B cell (primary cell): ENCODE results near the gene KANK2. TPM values are rescaled to one million over a fixed set of nuclear protein-coding genes. Genes with fewer than 3 reads are reported as not detected.

Source experiments
- ATAC-seq: fragments of 200-7000 bp; cut with Tn5 transposase; one replicate; pipeline ENCODE4 v1.10.0; 2021; ENCODE audit warnings: low read depth, mild to moderate bottlenecking, moderate number of reproducible peaks, moderate library complexity
- CTCF ChIA-PET: fragments of 350-600 bp; sonication (Branson Sonifier 250); formaldehyde crosslinking; loops from one replicate; lab custom pipeline; 2021; ENCODE audit warnings: antibody characterized with exemption, inconsistent platforms; lab: Charles Lee
- POLR2A ChIA-PET: fragments of 350-600 bp; sonication (Branson Sonifier 250); formaldehyde crosslinking; loops from one replicate; lab custom pipeline; 2021; ENCODE audit warnings: antibody characterized with exemption; lab: Charles Lee
- DNase-seq: peaks from one replicate; pipeline ENCODE4 v3.0.0; 2013
- H2AFZ ChIP-seq: 2 replicates; pipeline ENCODE4 v1.6.1; 2012; ENCODE audit warnings: mild to moderate bottlenecking, low read depth, low read length; ENCODE audit not compliant: insufficient read depth, poor library complexity, severe bottlenecking
- H3K27ac ChIP-seq, 2 donors: 1 replicate in 1 of 2; 2 replicates in 1 of 2; pipeline ENCODE4 v1.5.1; 2012 to 2013; ENCODE audit warnings: low read length in 2 of 2, mild to moderate bottlenecking in 2 of 2, moderate library complexity in 1 of 2
- H3K27me3 ChIP-seq, 4 experiments: fragments of 200-600 bp in 1 of 4; sonication (generic) in 1 of 4; replicated peaks in 1 of 4; 1 replicate in 2 of 4; 2 replicates in 2 of 4; pipeline versions ENCODE4 v1.6.1 to v1.7.0; 2013 to 2016; ENCODE audit warnings: low read length in 3 of 4, mild to moderate bottlenecking in 2 of 4, mixed read lengths in 1 of 4, moderate library complexity in 1 of 4; ENCODE audit not compliant: insufficient read depth in 4 of 4, control insufficient read depth in 3 of 4; ENCODE audit errors: control extremely low read depth in 1 of 4
- H3K36me3 ChIP-seq, 2 experiments: replicated peaks in 1 of 2; 1 replicate in 1 of 2; 2 replicates in 1 of 2; pipeline versions ENCODE4 v1.6.1 to v1.7.1; 2013; ENCODE audit warnings: low read length in 1 of 2; ENCODE audit not compliant: insufficient read depth in 2 of 2, control insufficient read depth in 1 of 2; ENCODE audit errors: control extremely low read depth in 1 of 2, extremely low read depth in 1 of 2
- H3K4me1 ChIP-seq, 2 donors: fragments of 200-600 bp in 1 of 2; sonication (generic) in 1 of 2; 1 replicate in 1 of 2; 2 replicates in 1 of 2; pipeline versions ENCODE4 v1.5.1 to v1.6.1; 2013 to 2017; ENCODE audit warnings: low read length in 2 of 2; ENCODE audit not compliant: control insufficient read depth in 2 of 2, insufficient read depth in 2 of 2
- H3K4me2 ChIP-seq: replicated peaks from 2 replicates; pipeline ENCODE3; 2012; ENCODE audit warnings: mild to moderate bottlenecking, low read depth, low read length; ENCODE audit not compliant: poor library complexity, severe bottlenecking
- H3K4me3 ChIP-seq, 5 experiments: fragments of 200-600 bp in 1 of 5; sonication (generic) in 1 of 5; 1 replicate in 3 of 5; 2 replicates in 2 of 5; pipeline versions ENCODE4 v1.5.1 to v1.7.0; 2011 to 2016; ENCODE audit warnings: low read length in 4 of 5, mild to moderate bottlenecking in 4 of 5, low read depth in 2 of 5, control low read depth in 1 of 5, moderate library complexity in 1 of 5; ENCODE audit not compliant: insufficient read depth in 1 of 5; ENCODE audit errors: control extremely low read depth in 1 of 5, extremely low read depth in 1 of 5
- H3K79me2 ChIP-seq: fragments of 200-600 bp; sonication (generic); one replicate; pipeline ENCODE4 v1.6.0; 2016; ENCODE audit warnings: low read length; ENCODE audit not compliant: control insufficient read depth, insufficient read depth
- H3K9ac ChIP-seq: fragments of 200-600 bp; sonication (generic); 2 replicates; pipeline ENCODE4 v1.6.1; 2017; ENCODE audit warnings: mild to moderate bottlenecking, low read length, moderate library complexity
- H3K9me3 ChIP-seq, 3 donors: one replicate each; pipeline versions ENCODE4 v1.6.1 to v1.7.1; 2013; ENCODE audit warnings: low read length in 2 of 3; ENCODE audit not compliant: control insufficient read depth in 2 of 3, insufficient read depth in 1 of 3; ENCODE audit errors: control extremely low read depth in 1 of 3
- H4K20me1 ChIP-seq: 2 replicates; pipeline ENCODE4 v1.6.0; 2012; ENCODE audit warnings: mild to moderate bottlenecking, low read length; ENCODE audit not compliant: insufficient read depth, control insufficient read depth, poor library complexity, severe bottlenecking
- H3K27ac Mint-ChIP-seq: one replicate; pipeline ENCODE4 v1.8.0; 2021; ENCODE audit warnings: mixed read lengths
- H3K27me3 Mint-ChIP-seq: one replicate; pipeline ENCODE4 v1.8.0; 2021; ENCODE audit warnings: mixed read lengths
- H3K4me1 Mint-ChIP-seq: one replicate; pipeline ENCODE4 v1.8.0; 2021; ENCODE audit warnings: mixed read lengths
- H3K4me3 Mint-ChIP-seq: one replicate; pipeline ENCODE4 v1.8.0; 2021; ENCODE audit warnings: mixed read lengths
- H3K9me3 Mint-ChIP-seq: one replicate; pipeline ENCODE4 v1.8.0; 2022; ENCODE audit warnings: mixed read lengths; ENCODE audit not compliant: insufficient read depth
- CTCF ChIP-seq: fragments of 200-600 bp; IDR thresholded peaks from one replicate; pipeline ENCODE4 v1.8.0; 2022; ENCODE audit warnings: antibody characterized with exemption, mild to moderate bottlenecking
- EZH2 ChIP-seq: IDR thresholded peaks from 2 replicates; pipeline ENCODE4 v1.6.1; 2012; ENCODE audit warnings: borderline replicate concordance, low read depth, mild to moderate bottlenecking, moderate library complexity, low read length; ENCODE audit not compliant: insufficient read depth, poor library complexity, severe bottlenecking
- WGBS: methylation state at CpG from one replicate; pipeline ENCODE4 v1.1.5; 2013; ENCODE audit warnings: missing lambda C conversion rate; ENCODE audit not compliant: insufficient coverage; 5-methylcytosine and 5-hydroxymethylcytosine counted together
- intact Hi-C: fragments of 100-400 bp; cut with micrococcal nuclease; formaldehyde crosslinking; loops from one replicate; pipeline ENCODE4 v1.10.0; 2022
- polyA plus RNA-seq: library from polyadenylated mRNA; depleted of rRNA; stranded (reverse); fragments of >200 nt; gene quantifications from 2 replicates; pipeline ENCODE4 v1.2.3, GENCODE V29; 2012
- total RNA-seq, 2 donors: library from RNA; stranded (reverse); fragments of 120-200 nt in 1 of 2; gene quantifications; 1 replicate in 1 of 2; 2 replicates in 1 of 2; pipeline versions ENCODE4 v1.2.3 to v1.2.4, GENCODE V29; 2013 to 2022

KANK2 gene
- total and polyA plus RNA-seq, 2 donors (not counting 1 experiment from before 2014, with no cell fraction given) = 0.54 to 18.9 TPM

DNA sequence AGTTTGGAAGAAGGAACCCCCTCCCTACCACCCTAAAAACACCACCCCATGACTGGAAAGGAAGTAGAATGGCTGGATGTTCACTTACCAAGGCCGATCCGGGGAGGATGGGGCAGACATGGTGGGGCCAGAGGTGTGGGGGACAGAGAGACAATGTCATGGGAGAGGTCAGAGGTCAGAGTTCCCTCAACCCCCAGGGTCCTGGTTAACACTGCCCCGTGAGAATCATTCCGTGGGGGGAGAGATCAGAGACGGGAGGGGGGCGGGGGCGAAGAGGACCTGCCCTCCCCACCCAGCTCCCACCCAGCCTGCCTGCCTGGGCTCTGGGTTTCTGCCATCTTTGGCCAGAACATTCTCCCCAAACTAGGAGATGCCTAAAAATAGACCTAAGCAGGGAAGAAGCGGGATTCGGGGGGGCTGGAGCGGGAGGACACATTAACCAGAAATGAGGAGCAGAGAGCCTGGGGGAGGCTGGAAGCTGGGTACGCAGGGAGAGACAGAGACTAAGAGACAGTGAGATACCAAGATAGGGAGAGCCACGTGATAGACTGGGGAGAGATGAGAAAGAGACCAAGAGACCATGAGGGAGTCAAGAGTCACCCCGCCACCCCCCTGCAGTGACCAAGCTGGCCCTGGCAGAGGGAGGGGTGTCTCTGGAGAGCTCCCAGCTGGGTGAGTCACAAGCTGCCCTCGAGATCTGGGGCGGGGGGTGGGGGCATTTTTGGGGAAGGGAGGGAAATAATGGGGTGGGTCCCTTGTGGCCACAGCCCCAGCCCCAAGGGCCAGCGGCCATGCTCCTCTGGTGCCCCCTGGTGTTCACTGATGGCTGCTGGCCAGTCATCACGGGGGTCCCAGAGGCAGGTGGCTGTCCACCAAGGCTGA lies 6.1 kb upstream of the KANK2 start:
- no peaks in the 10 kb centered on the region for H3K36me3 ChIP-seq
- ChIA-PET CTCF (interaction anchor here (0.7 to 3.4 kb wide), 12 partner anchors 12 to 1029 kb away, joined by 3 to 24 read pairs (median 6); no protein-coding TSS in a partner anchor), POLR2A (interaction anchor here (0.5 kb wide), 1 partner anchor 54 kb away, joined by 6 read pairs; no protein-coding TSS in a partner anchor)
- Mint-ChIP-seq H3K27ac (no peak overlapping the region), H3K27me3 (peaks cover 3% of the 10 kb centered on the region), H3K4me3 (no peak overlapping the region), H3K9me3 (no peaks in the 10 kb centered on the region), H3K4me1 (peaks cover 11% of the 10 kb centered on the region)
- H3K27ac ChIP-seq = no peak overlapping the region
- H3K4me2 ChIP-seq = no peak overlapping the region
- intact Hi-C loops = loop anchor here (1.0 to 5.0 kb wide), 4 partner anchors 66 to 261 kb away; no protein-coding TSS in a partner anchor
- peaks cover 0 to 8% of the 10 kb centered on the region in 2 donors for H3K4me1 ChIP-seq
- no peak overlapping the region for H3K4me3 ChIP-seq
- peaks cover 0 to 3% (median 0%) of the 10 kb centered on the region in 4 experiments for H3K27me3 ChIP-seq
- WGBS = 66% methylated on average over 11 of the region's 17 CpGs
- ATAC-seq = peak; percentile 50
- DNase-seq = no peak
- no peaks in the 10 kb centered on the region for H3K79me2 ChIP-seq
- TF ChIP-seq CTCF (peak; percentile 68), EZH2 (no peak)
- H2AFZ ChIP-seq = no peak overlapping the region
- no peaks in the 10 kb centered on the region for H4K20me1 ChIP-seq
- H3K9me3 ChIP-seq = no peaks in the 10 kb centered on the region
- no peak overlapping the region for H3K9ac ChIP-seq
